ENCODE results near the gene SLC25A29.

The SLC25A29 gene

GRCh38 chr14:100332071-100332639 is 25.9 kb upstream of the SLC25A29 start:
- Histone ChIP-seq H3K9ac (ENCODE audit: low read depth in 1 of 2, low read length in 2 of 2) (no peak overlapping the region), H3K27me3 (ENCODE audit: control insufficient read depth in 1 of 2, insufficient read depth in 2 of 2, low read length in 2 of 2) (no peaks in the 10 kb centered on the region), H3K4me1 (ENCODE audit: control insufficient read depth in 1 of 2, insufficient read depth in 2 of 2, low read length in 2 of 2) (no peaks in the 10 kb centered on the region), H3K27ac (ENCODE audit: low read depth, low read length) (no peak overlapping the region), H3K4me3 (ENCODE audit: low read depth in 1 of 2, low read length in 2 of 2) (no peak overlapping the region), H3K9me3 (ENCODE audit: control insufficient read depth in 1 of 2, low read length in 2 of 2) (no peaks in the 10 kb centered on the region), H3K36me3 (ENCODE audit: control insufficient read depth in 1 of 2, insufficient read depth in 2 of 2, low read length in 2 of 2) (peaks cover 8 to 21% of the 10 kb centered on the region in 2 donors)

DNA sequence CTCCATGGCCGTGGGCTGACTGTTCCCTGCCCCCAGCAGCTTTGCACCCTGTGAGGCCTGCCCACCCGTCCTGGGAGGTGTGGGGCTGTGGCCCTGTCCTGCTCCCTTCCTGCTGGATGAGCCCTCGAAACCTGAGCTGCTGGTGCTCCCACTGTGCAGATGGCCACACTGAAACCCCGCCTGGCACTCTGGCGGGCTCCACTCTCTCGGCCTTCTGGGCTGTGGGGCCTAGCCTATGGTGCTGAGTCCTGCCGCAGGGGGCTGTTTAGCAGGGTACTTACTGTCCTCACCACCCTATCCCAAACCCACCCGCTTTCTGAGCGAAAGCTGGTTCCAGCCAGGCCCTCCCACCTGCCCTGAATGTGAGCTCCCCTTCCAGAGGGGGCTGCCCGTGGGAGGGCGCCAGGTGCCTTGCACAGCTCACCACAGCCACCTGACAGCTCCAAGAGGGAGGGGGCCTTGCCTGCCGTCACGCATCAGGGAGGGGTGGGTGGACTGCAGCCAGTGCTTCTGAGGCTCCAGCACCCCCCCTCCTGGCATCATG is 24.2 kb upstream of the SLC25A29 start:
- Histone ChIP-seq H3K36me3 (ENCODE audit: control insufficient read depth in 1 of 2, insufficient read depth in 2 of 2, low read length in 2 of 2) (peaks cover 8 to 12% of the 10 kb centered on the region in 2 donors), H3K9me3 (ENCODE audit: control insufficient read depth in 1 of 2, low read length in 2 of 2) (no peaks in the 10 kb centered on the region), H3K4me1 (ENCODE audit: control insufficient read depth in 1 of 2, insufficient read depth in 2 of 2, low read length in 2 of 2) (peaks cover 9% of the 10 kb centered on the region in 2 donors), H3K27me3 (ENCODE audit: control insufficient read depth in 1 of 2, insufficient read depth in 2 of 2, low read length in 2 of 2) (no peaks in the 10 kb centered on the region), H3K4me3 (ENCODE audit: low read depth in 1 of 2, low read length in 2 of 2) (no peak overlapping the region), H3K9ac (ENCODE audit: low read depth in 1 of 2, low read length in 2 of 2) (no peak overlapping the region), H3K27ac (ENCODE audit: low read depth, low read length) (no peak overlapping the region)

DNA sequence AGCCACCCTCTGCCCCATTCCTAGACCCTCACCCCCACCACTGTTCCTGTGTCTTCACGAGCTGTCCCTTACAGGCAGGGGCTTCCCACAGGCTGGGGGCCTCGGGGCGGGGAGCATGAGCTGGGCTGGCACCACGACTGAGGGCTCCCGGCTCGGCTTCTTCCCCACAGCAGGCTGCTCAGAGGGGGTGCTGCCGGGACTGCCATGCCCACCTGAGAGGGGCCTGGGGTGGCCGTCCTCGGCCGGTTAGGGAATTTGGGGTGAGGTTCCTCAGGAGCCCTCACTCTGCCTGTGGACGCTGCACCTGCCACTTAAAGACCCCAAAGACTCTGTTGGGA is 23.7 kb upstream of the SLC25A29 start:
- H3K4me1 ChIP-seq (ENCODE audit: control insufficient read depth in 1 of 2, insufficient read depth in 2 of 2, low read length in 2 of 2): peaks cover 13 to 14% of the 10 kb centered on the region in 2 donors
- H3K9ac ChIP-seq (ENCODE audit: low read depth in 1 of 2, low read length in 2 of 2): no peak overlapping the region
- peaks cover 5 to 9% of the 10 kb centered on the region in 2 donors for H3K36me3 ChIP-seq (ENCODE audit: control insufficient read depth in 1 of 2, insufficient read depth in 2 of 2, low read length in 2 of 2)
- H3K27me3 ChIP-seq (ENCODE audit: control insufficient read depth in 1 of 2, insufficient read depth in 2 of 2, low read length in 2 of 2): no peaks in the 10 kb centered on the region
- H3K27ac ChIP-seq (ENCODE audit: low read depth, low read length): no peak overlapping the region
- no peaks in the 10 kb centered on the region for H3K9me3 ChIP-seq (ENCODE audit: control insufficient read depth in 1 of 2, low read length in 2 of 2)
- H3K4me3 ChIP-seq (ENCODE audit: low read depth in 1 of 2, low read length in 2 of 2): no peak overlapping the region

DNA sequence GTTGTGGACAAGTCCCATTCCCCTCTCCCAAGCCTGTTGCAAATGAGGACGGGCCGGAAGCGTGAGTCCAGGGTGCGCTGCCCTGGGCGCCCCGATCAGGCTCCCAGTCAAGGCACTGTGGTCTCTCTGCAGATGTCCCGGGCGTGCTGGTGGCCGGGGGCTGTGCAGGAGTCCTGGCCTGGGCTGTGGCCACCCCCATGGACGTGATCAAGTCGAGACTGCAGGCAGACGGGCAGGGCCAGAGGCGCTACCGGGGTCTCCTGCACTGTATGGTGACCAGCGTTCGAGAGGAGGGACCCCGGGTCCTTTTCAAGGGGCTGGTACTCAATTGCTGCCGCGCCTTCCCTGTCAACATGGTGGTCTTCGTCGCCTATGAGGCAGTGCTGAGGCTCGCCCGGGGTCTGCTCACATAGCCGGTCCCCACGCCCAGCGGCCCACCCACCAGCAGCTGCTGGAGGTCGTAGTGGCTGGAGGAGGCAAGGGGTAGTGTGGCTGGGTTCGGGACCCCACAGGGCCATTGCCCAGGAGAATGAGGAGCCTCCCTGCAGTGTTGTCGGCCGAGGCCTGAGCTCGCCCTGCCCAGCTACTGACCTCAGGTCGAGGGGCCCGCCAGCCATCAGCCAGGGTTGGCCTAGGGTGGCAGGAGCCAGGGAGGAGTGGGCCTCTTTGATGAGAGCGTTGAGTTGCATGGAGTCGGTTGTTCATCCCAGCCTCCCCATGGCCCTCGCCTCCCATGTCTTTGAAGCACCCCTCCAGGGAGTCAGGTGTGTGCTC is 23.2 kb upstream of the SLC25A29 start:
- H3K36me3 ChIP-seq (ENCODE audit: control insufficient read depth in 1 of 2, insufficient read depth in 2 of 2, low read length in 2 of 2): peaks cover under 1 to 4% of the 10 kb centered on the region in 2 donors
- peak overlapping the region; percentile 83 for H3K27ac ChIP-seq (ENCODE audit: low read depth, low read length)
- peaks cover 17 to 19% of the 10 kb centered on the region in 2 donors for H3K4me1 ChIP-seq (ENCODE audit: control insufficient read depth in 1 of 2, insufficient read depth in 2 of 2, low read length in 2 of 2)

GRCh38 chr14:100328495-100329163 is 22.4 kb upstream of the SLC25A29 start:
- H3K27ac ChIP-seq (ENCODE audit: low read depth, low read length): peak overlapping the region; percentile 83
- peak overlapping the region; percentile 62 to 68 for H3K4me3 ChIP-seq (ENCODE audit: low read depth in 1 of 2, low read length in 2 of 2)

More for the DNA sequence above, 23.2 kb upstream of the SLC25A29 start:
- Histone ChIP-seq H3K9ac (ENCODE audit: low read depth in 1 of 2, low read length in 2 of 2) (peak overlapping the region; percentile 72 to 79), H3K27me3 (ENCODE audit: control insufficient read depth in 1 of 2, insufficient read depth in 2 of 2, low read length in 2 of 2) (no peaks in the 10 kb centered on the region), H3K4me3 (ENCODE audit: low read depth in 1 of 2, low read length in 2 of 2) (peak overlapping the region; percentile 62 to 68), H3K9me3 (ENCODE audit: control insufficient read depth in 1 of 2, low read length in 2 of 2) (no peaks in the 10 kb centered on the region)

DNA sequence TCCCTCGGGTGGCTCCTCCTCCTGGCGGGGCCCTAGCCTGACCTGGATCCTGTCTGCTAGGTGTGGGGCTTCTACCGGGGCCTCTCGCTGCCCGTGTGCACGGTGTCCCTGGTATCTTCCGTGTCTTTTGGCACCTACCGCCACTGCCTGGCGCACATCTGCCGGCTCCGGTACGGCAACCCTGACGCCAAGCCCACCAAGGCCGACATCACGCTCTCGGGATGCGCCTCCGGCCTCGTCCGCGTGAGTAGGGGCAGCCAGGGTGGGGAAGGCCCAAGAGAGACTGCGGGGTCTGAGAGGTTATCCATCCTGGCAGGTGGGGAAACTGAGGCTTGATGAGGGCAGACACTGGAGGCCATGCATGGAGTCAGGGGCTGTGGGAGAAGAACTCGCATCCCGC is 20.9 kb upstream of the SLC25A29 start:
- no peaks in the 10 kb centered on the region for H3K27me3 ChIP-seq (ENCODE audit: control insufficient read depth in 1 of 2, insufficient read depth in 2 of 2, low read length in 2 of 2)
- no peak overlapping the region for H3K9ac ChIP-seq (ENCODE audit: low read depth in 1 of 2, low read length in 2 of 2)
- H3K9me3 ChIP-seq (ENCODE audit: control insufficient read depth in 1 of 2, low read length in 2 of 2): no peaks in the 10 kb centered on the region
- H3K4me1 ChIP-seq (ENCODE audit: control insufficient read depth in 1 of 2, insufficient read depth in 2 of 2, low read length in 2 of 2): peaks cover 17 to 19% of the 10 kb centered on the region in 2 donors
- no peaks in the 10 kb centered on the region for H3K36me3 ChIP-seq (ENCODE audit: control insufficient read depth in 1 of 2, insufficient read depth in 2 of 2, low read length in 2 of 2)
- H3K27ac ChIP-seq (ENCODE audit: low read depth, low read length): no peak overlapping the region
- no peak overlapping the region for H3K4me3 ChIP-seq (ENCODE audit: low read depth in 1 of 2, low read length in 2 of 2)

More at GRCh38 chr14:100328495-100329163, 22.4 kb upstream of the SLC25A29 start:
- no peaks in the 10 kb centered on the region for H3K27me3 ChIP-seq (ENCODE audit: control insufficient read depth in 1 of 2, insufficient read depth in 2 of 2, low read length in 2 of 2)
- peak overlapping the region; percentile 72 to 79 for H3K9ac ChIP-seq (ENCODE audit: low read depth in 1 of 2, low read length in 2 of 2)
- H3K4me1 ChIP-seq (ENCODE audit: control insufficient read depth in 1 of 2, insufficient read depth in 2 of 2, low read length in 2 of 2): peaks cover 17 to 19% of the 10 kb centered on the region in 2 donors
- no peaks in the 10 kb centered on the region for H3K36me3 ChIP-seq (ENCODE audit: control insufficient read depth in 1 of 2, insufficient read depth in 2 of 2, low read length in 2 of 2)
- H3K9me3 ChIP-seq (ENCODE audit: control insufficient read depth in 1 of 2, low read length in 2 of 2): no peaks in the 10 kb centered on the region

DNA sequence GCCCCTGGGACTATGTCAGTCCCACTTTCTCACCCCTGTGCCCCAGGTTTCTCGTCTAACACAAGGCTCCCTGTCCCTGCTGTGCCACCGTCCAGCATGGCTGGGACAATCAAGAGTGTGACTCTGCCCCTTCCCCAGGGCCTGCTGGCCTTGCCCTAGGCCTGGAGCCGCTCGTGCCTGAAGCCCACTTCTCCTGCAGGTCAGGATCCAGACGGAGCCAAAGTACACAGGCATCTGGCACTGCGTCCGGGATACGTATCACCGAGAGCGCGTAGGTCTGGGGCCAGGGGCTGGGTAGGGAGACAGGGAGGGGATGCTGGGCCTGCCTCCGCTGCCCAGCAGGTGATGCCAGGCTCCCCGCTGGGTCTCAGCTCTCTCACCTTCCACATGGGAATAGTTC is 19.7 kb upstream of the SLC25A29 start:
- Histone ChIP-seq H3K9me3 (ENCODE audit: control insufficient read depth in 1 of 2, low read length in 2 of 2) (no peaks in the 10 kb centered on the region), H3K4me3 (ENCODE audit: low read depth in 1 of 2, low read length in 2 of 2) (no peak overlapping the region), H3K4me1 (ENCODE audit: control insufficient read depth in 1 of 2, insufficient read depth in 2 of 2, low read length in 2 of 2) (peaks cover 25% of the 10 kb centered on the region in 2 donors), H3K27me3 (ENCODE audit: control insufficient read depth in 1 of 2, insufficient read depth in 2 of 2, low read length in 2 of 2) (no peaks in the 10 kb centered on the region), H3K36me3 (ENCODE audit: control insufficient read depth in 1 of 2, insufficient read depth in 2 of 2, low read length in 2 of 2) (no peaks in the 10 kb centered on the region), H3K9ac (ENCODE audit: low read depth in 1 of 2, low read length in 2 of 2) (peak overlapping the region in 1 of 2 donors; percentile 10), H3K27ac (ENCODE audit: low read depth, low read length) (no peak overlapping the region)

- Histone ChIP-seq H3K36me3 (ENCODE audit: control insufficient read depth in 1 of 2, insufficient read depth in 2 of 2, low read length in 2 of 2) (no peaks in the 10 kb centered on the region), H3K4me1 (ENCODE audit: control insufficient read depth in 1 of 2, insufficient read depth in 2 of 2, low read length in 2 of 2) (peaks cover 25 to 27% of the 10 kb centered on the region in 2 donors), H3K9me3 (ENCODE audit: control insufficient read depth in 1 of 2, low read length in 2 of 2) (no peaks in the 10 kb centered on the region), H3K27ac (ENCODE audit: low read depth, low read length) (no peak overlapping the region), H3K27me3 (ENCODE audit: control insufficient read depth in 1 of 2, insufficient read depth in 2 of 2, low read length in 2 of 2) (no peaks in the 10 kb centered on the region), H3K4me3 (ENCODE audit: low read depth in 1 of 2, low read length in 2 of 2) (no peak overlapping the region), H3K9ac (ENCODE audit: low read depth in 1 of 2, low read length in 2 of 2) (peak overlapping the region; percentile 7 to 10)
These were observed 19.0 kb upstream of the SLC25A29 start for GRCh38 chr14:100325231-100325632.

DNA sequence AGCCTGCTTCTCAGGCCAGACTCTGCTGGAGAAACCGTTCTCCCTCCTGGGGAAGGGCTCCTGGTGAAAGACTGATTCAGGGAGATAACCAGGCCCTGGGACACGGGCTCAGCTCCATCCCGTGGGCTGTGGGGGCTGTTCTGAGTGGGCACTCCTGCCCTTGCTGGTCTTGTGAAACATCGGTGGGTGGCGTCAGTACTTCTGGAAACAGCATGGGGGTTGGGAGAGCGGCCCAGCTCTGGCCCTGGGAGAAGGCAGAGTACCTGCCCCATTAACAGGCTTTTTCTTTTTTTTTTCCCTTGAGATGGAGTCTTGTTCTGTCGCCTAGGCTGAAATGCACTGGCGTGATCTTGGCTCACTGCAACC is 17.7 kb upstream of the SLC25A29 start:
- no peaks in the 10 kb centered on the region for H3K36me3 ChIP-seq (ENCODE audit: control insufficient read depth in 1 of 2, insufficient read depth in 2 of 2, low read length in 2 of 2)
- no peak overlapping the region for H3K4me3 ChIP-seq (ENCODE audit: low read depth in 1 of 2, low read length in 2 of 2)
- peaks cover 25 to 29% of the 10 kb centered on the region in 2 donors for H3K4me1 ChIP-seq (ENCODE audit: control insufficient read depth in 1 of 2, insufficient read depth in 2 of 2, low read length in 2 of 2)
- no peaks in the 10 kb centered on the region for H3K27me3 ChIP-seq (ENCODE audit: control insufficient read depth in 1 of 2, insufficient read depth in 2 of 2, low read length in 2 of 2)
- no peak overlapping the region for H3K27ac ChIP-seq (ENCODE audit: low read depth, low read length)
- H3K9me3 ChIP-seq (ENCODE audit: control insufficient read depth in 1 of 2, low read length in 2 of 2): no peaks in the 10 kb centered on the region
- no peak overlapping the region for H3K9ac ChIP-seq (ENCODE audit: low read depth in 1 of 2, low read length in 2 of 2)
